Measurements from ENCODE around the gene ITGA8. TPM values are rescaled to one million over a fixed set of nuclear protein-coding genes. Genes with fewer than 3 reads are reported as not detected.
"Not testable (repeated sequence)": the region's sequence is repeated elsewhere in the genome, so short reads cannot be mapped to it uniquely, and the experiment has no call there.

The ITGA8 gene
- polyA plus RNA-seq, 4 donors: 0.81 to 13.7 (median 2.6) TPM; not detected in 1

GRCh38 chr10:15485027-15485426 lies 234.7 kb downstream of the ITGA8 start:
- H3K4me3 ChIP-seq (ENCODE audit: low read depth in 1 of 3, low read length in 3 of 3): no peak overlapping the region
- no peaks in the 10 kb centered on the region for H3K9me3 ChIP-seq (ENCODE audit: control insufficient read depth in 2 of 2, insufficient read depth in 1 of 2, low read depth in 1 of 2, low read length in 1 of 2)
- H3K27ac ChIP-seq (ENCODE audit: low read depth in 1 of 3, low read length in 2 of 3): no peak overlapping the region
- DNase-seq: no peak
- no peaks in the 10 kb centered on the region for H3K36me3 ChIP-seq (ENCODE audit: control insufficient read depth in 3 of 3, insufficient read depth in 2 of 3, low read depth in 1 of 3, low read length in 3 of 3)
- H3K4me1 ChIP-seq (ENCODE audit: control insufficient read depth in 3 of 3, insufficient read depth in 2 of 3, low read depth in 1 of 3, low read length in 2 of 3): no peaks in the 10 kb centered on the region
- 28 to 37% (median 36%) methylated on average over 3 of the region's 3 CpGs for WGBS, 3 donors
- H3K27me3 ChIP-seq (ENCODE audit: control insufficient read depth in 3 of 3, insufficient read depth in 3 of 3, low read length in 3 of 3): no peaks in the 10 kb centered on the region
- no peak for FAIRE-seq

GRCh38 chr10:15484128-15484527 lies 235.6 kb downstream of the ITGA8 start:
- H3K27me3 ChIP-seq (ENCODE audit: control insufficient read depth in 3 of 3, insufficient read depth in 3 of 3, low read length in 3 of 3): no peaks in the 10 kb centered on the region
- FAIRE-seq: no peak
- no peak overlapping the region for H3K4me3 ChIP-seq (ENCODE audit: low read depth in 1 of 3, low read length in 3 of 3)
- H3K36me3 ChIP-seq (ENCODE audit: control insufficient read depth in 3 of 3, insufficient read depth in 2 of 3, low read depth in 1 of 3, low read length in 3 of 3): no peaks in the 10 kb centered on the region
- no peak for DNase-seq
- no peak overlapping the region for H3K27ac ChIP-seq (ENCODE audit: low read depth in 1 of 3, low read length in 2 of 3)
- no peaks in the 10 kb centered on the region for H3K4me1 ChIP-seq (ENCODE audit: control insufficient read depth in 3 of 3, insufficient read depth in 2 of 3, low read depth in 1 of 3, low read length in 2 of 3)
- H3K9me3 ChIP-seq (ENCODE audit: control insufficient read depth in 2 of 2, insufficient read depth in 1 of 2, low read depth in 1 of 2, low read length in 1 of 2): no peaks in the 10 kb centered on the region
- 51 to 66% (median 62%) methylated on average over 3 of the region's 3 CpGs for WGBS, 3 donors

- WGBS, 3 donors: 60 to 83% (median 83%) methylated on average over 14 of the region's 14 CpGs
- Histone ChIP-seq H3K27ac (ENCODE audit: low read depth in 1 of 3, low read length in 2 of 3) (no peak overlapping the region), H3K9me3 (ENCODE audit: control insufficient read depth in 2 of 2, insufficient read depth in 1 of 2, low read depth in 1 of 2, low read length in 1 of 2) (no peaks in the 10 kb centered on the region), H3K27me3 (ENCODE audit: control insufficient read depth in 3 of 3, insufficient read depth in 3 of 3, low read length in 3 of 3) (no peaks in the 10 kb centered on the region), H3K4me1 (ENCODE audit: control insufficient read depth in 3 of 3, insufficient read depth in 2 of 3, low read depth in 1 of 3, low read length in 2 of 3) (no peaks in the 10 kb centered on the region), H3K4me3 (ENCODE audit: low read depth in 1 of 3, low read length in 3 of 3) (no peak overlapping the region), H3K36me3 (ENCODE audit: control insufficient read depth in 3 of 3, insufficient read depth in 2 of 3, low read depth in 1 of 3, low read length in 3 of 3) (no peaks in the 10 kb centered on the region)
- DNase-seq (no peak), FAIRE-seq (no peak)
Measured at GRCh38 chr10:15483215-15484075, 236.3 kb downstream of the ITGA8 start.

DNA sequence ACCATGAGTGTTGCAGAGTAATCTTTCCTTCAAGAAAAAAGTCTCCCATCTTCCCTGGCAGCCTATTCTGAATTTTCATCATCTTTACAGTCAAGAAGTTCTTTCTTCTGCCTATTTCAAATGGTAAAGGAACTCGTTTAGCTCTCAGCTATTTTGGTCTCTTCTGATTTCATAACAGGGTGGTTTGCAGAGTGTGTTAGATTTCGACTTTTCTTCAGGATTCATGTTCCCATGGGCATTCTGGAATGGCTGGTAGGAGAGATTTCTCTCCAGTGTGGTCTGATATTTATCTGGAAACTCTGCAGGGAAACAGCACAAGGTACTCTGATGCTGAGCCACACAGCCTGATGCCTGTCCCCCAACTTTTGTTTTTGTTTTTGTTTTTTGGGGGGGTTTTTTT lies 237.6 kb downstream of the ITGA8 start:
- H3K27ac ChIP-seq (ENCODE audit: low read depth in 1 of 3, low read length in 2 of 3): no peak overlapping the region
- WGBS, 3 donors: 17 to 58% (median 17%) methylated on average over 2 of the region's 2 CpGs
- no peak for FAIRE-seq
- H3K4me3 ChIP-seq (ENCODE audit: low read depth in 1 of 3, low read length in 3 of 3): no peak overlapping the region
- no peak for DNase-seq
- no peaks in the 10 kb centered on the region for H3K27me3 ChIP-seq (ENCODE audit: control insufficient read depth in 3 of 3, insufficient read depth in 3 of 3, low read length in 3 of 3)
- no peaks in the 10 kb centered on the region for H3K4me1 ChIP-seq (ENCODE audit: control insufficient read depth in 3 of 3, insufficient read depth in 2 of 3, low read depth in 1 of 3, low read length in 2 of 3)
- no peaks in the 10 kb centered on the region for H3K36me3 ChIP-seq (ENCODE audit: control insufficient read depth in 3 of 3, insufficient read depth in 2 of 3, low read depth in 1 of 3, low read length in 3 of 3)
- no peaks in the 10 kb centered on the region for H3K9me3 ChIP-seq (ENCODE audit: control insufficient read depth in 2 of 2, insufficient read depth in 1 of 2, low read depth in 1 of 2, low read length in 1 of 2)

GRCh38 chr10:15478950-15479349 lies 240.8 kb downstream of the ITGA8 start:
- Histone ChIP-seq H3K4me3 (ENCODE audit: low read depth in 1 of 3, low read length in 3 of 3) (no peak overlapping the region), H3K36me3 (ENCODE audit: control insufficient read depth in 3 of 3, insufficient read depth in 2 of 3, low read depth in 1 of 3, low read length in 3 of 3) (no peaks in the 10 kb centered on the region), H3K27me3 (ENCODE audit: control insufficient read depth in 3 of 3, insufficient read depth in 3 of 3, low read length in 3 of 3) (no peaks in the 10 kb centered on the region), H3K9me3 (ENCODE audit: control insufficient read depth in 2 of 2, insufficient read depth in 1 of 2, low read depth in 1 of 2, low read length in 1 of 2) (no peaks in the 10 kb centered on the region), H3K4me1 (ENCODE audit: control insufficient read depth in 3 of 3, insufficient read depth in 2 of 3, low read depth in 1 of 3, low read length in 2 of 3) (no peaks in the 10 kb centered on the region), H3K27ac (ENCODE audit: low read depth in 1 of 3, low read length in 2 of 3) (no peak overlapping the region)
- 26 to 63% (median 32%) methylated on average over 2 of the region's 2 CpGs for WGBS, 3 donors
- DNase-seq: no peak
- no peak for FAIRE-seq

DNA sequence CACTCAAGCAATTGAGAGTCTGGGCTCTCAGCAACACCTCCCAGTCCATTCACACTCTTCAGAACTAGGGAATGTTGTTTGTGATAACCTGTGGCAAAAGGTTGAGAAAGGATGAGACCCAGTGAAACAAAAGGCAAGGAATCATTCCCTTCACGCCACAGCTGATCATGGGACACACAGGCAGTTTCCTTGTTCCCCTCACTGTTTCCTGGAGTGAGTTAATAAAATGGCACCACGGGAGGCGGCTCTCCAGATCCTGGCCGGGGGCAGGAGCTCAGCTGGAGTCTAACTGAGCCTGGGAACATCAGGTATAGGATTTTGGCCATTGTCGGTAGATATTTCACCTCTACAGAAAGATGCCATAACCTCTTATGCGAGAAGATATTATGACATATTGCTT lies 241.3 kb downstream of the ITGA8 start:
- no peaks in the 10 kb centered on the region for H3K27me3 ChIP-seq (ENCODE audit: control insufficient read depth in 3 of 3, insufficient read depth in 3 of 3, low read length in 3 of 3)
- H3K9me3 ChIP-seq (ENCODE audit: control insufficient read depth in 2 of 2, insufficient read depth in 1 of 2, low read depth in 1 of 2, low read length in 1 of 2): no peaks in the 10 kb centered on the region
- H3K36me3 ChIP-seq (ENCODE audit: control insufficient read depth in 3 of 3, insufficient read depth in 2 of 3, low read depth in 1 of 3, low read length in 3 of 3): no peaks in the 10 kb centered on the region
- 44 to 58% (median 51%) methylated on average over 6 of the region's 6 CpGs for WGBS, 3 donors
- H3K4me3 ChIP-seq (ENCODE audit: low read depth in 1 of 3, low read length in 3 of 3): no peak overlapping the region
- no peak overlapping the region for H3K27ac ChIP-seq (ENCODE audit: low read depth in 1 of 3, low read length in 2 of 3)
- no peak for FAIRE-seq
- DNase-seq: no peak
- H3K4me1 ChIP-seq (ENCODE audit: control insufficient read depth in 3 of 3, insufficient read depth in 2 of 3, low read depth in 1 of 3, low read length in 2 of 3): no peaks in the 10 kb centered on the region

- no peaks in the 10 kb centered on the region for H3K36me3 ChIP-seq (ENCODE audit: control insufficient read depth in 3 of 3, insufficient read depth in 2 of 3, low read depth in 1 of 3, low read length in 3 of 3)
- WGBS, 3 donors: 57 to 88% (median 72%) methylated on average over 4 of the region's 4 CpGs
- no peak for FAIRE-seq
Measured at GRCh38 chr10:15476337-15476736, 243.4 kb downstream of the ITGA8 start.

GRCh38 chr10:15475439-15475838 lies 244.3 kb downstream of the ITGA8 start:
- not testable (repeated sequence) for H3K4me3 ChIP-seq (ENCODE audit: low read depth in 1 of 3, low read length in 3 of 3); H3K9me3 ChIP-seq (ENCODE audit: control insufficient read depth in 2 of 2, insufficient read depth in 1 of 2, low read depth in 1 of 2, low read length in 1 of 2); H3K27me3 ChIP-seq (ENCODE audit: control insufficient read depth in 3 of 3, insufficient read depth in 3 of 3, low read length in 3 of 3); H3K36me3 ChIP-seq (ENCODE audit: control insufficient read depth in 3 of 3, insufficient read depth in 2 of 3, low read depth in 1 of 3, low read length in 3 of 3); FAIRE-seq; DNase-seq; H3K27ac ChIP-seq (ENCODE audit: low read depth in 1 of 3, low read length in 2 of 3); H3K4me1 ChIP-seq (ENCODE audit: control insufficient read depth in 3 of 3, insufficient read depth in 2 of 3, low read depth in 1 of 3, low read length in 2 of 3)

More at GRCh38 chr10:15476337-15476736, 243.4 kb downstream of the ITGA8 start:
- Histone ChIP-seq H3K27me3 (ENCODE audit: control insufficient read depth in 3 of 3, insufficient read depth in 3 of 3, low read length in 3 of 3) (peaks cover 0 to 2% (median 0%) of the 10 kb centered on the region in 3 donors), H3K4me1 (ENCODE audit: control insufficient read depth in 3 of 3, insufficient read depth in 2 of 3, low read depth in 1 of 3, low read length in 2 of 3) (no peaks in the 10 kb centered on the region), H3K4me3 (ENCODE audit: low read depth in 1 of 3, low read length in 3 of 3) (no peak overlapping the region), H3K9me3 (ENCODE audit: control insufficient read depth in 2 of 2, insufficient read depth in 1 of 2, low read depth in 1 of 2, low read length in 1 of 2) (no peaks in the 10 kb centered on the region), H3K27ac (ENCODE audit: low read depth in 1 of 3, low read length in 2 of 3) (no peak overlapping the region)
- DNase-seq: no peak

DNA sequence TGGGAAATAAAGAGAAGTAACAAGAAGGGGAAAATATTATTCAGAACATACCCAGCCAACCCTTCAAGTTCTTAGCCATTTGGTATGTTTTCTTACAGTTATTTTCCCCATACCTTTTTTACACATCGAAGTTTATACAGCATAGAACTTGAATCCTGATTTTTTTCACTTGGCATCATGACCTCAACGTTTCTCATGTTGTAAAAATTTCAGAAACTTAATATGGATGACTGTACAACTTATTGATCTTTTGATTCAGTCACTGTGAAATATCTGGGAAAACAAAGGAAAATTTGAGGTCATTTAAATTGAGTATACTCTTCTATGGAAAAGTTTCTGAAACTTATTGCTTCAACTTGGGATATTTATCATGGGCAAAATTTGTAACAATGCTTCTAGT lies 245.1 kb downstream of the ITGA8 start:
- 45 to 71% (median 49%) methylated on average over 2 of the region's 2 CpGs for WGBS, 3 donors
- Histone ChIP-seq H3K27ac (ENCODE audit: low read depth in 1 of 3, low read length in 2 of 3) (no peak overlapping the region), H3K4me1 (ENCODE audit: control insufficient read depth in 3 of 3, insufficient read depth in 2 of 3, low read depth in 1 of 3, low read length in 2 of 3) (no peaks in the 10 kb centered on the region), H3K9me3 (ENCODE audit: control insufficient read depth in 2 of 2, insufficient read depth in 1 of 2, low read depth in 1 of 2, low read length in 1 of 2) (no peaks in the 10 kb centered on the region), H3K27me3 (ENCODE audit: control insufficient read depth in 3 of 3, insufficient read depth in 3 of 3, low read length in 3 of 3) (peaks cover 0 to 2% (median 0%) of the 10 kb centered on the region in 3 donors), H3K4me3 (ENCODE audit: low read depth in 1 of 3, low read length in 3 of 3) (no peak overlapping the region), H3K36me3 (ENCODE audit: control insufficient read depth in 3 of 3, insufficient read depth in 2 of 3, low read depth in 1 of 3, low read length in 3 of 3) (no peaks in the 10 kb centered on the region)
- no peak for FAIRE-seq
- DNase-seq: no peak

Data from small intestine (tissue), 7 donors.